ENCODE results near the gene SLC22A7.

The SLC22A7 gene

GRCh38 chr6:43261198-43261597 is 36.9 kb upstream of the SLC22A7 start:
- TF ChIP-seq CTCF (conservative IDR thresholded peaks at IDR 0.05; ENCODE audit: low read depth, low read length) = no peak

GRCh38 chr6:43262000-43262779 is 35.9 kb upstream of the SLC22A7 start:
- no peak for DNase-seq (ENCODE audit: low read depth)
- no peak for TF ChIP-seq CTCF (conservative IDR thresholded peaks at IDR 0.05; ENCODE audit: low read depth, low read length)
- H3K4me3 ChIP-seq (ENCODE audit: low read depth, low read length) = no peak overlapping the region

More at GRCh38 chr6:43261198-43261597, 36.9 kb upstream of the SLC22A7 start:
- no peak overlapping the region for H3K4me3 ChIP-seq (ENCODE audit: low read depth, low read length)
- DNase-seq (ENCODE audit: low read depth) = no peak

- no peak overlapping the region for H3K4me3 ChIP-seq (ENCODE audit: low read depth, low read length)
- TF ChIP-seq CTCF (conservative IDR thresholded peaks at IDR 0.05; ENCODE audit: low read depth, low read length) = no peak
- DNase-seq (ENCODE audit: low read depth) = no peak
These were observed 35.2 kb upstream of the SLC22A7 start for GRCh38 chr6:43262780-43263313.

- TF ChIP-seq CTCF (conservative IDR thresholded peaks at IDR 0.05; ENCODE audit: low read depth, low read length) = peak; percentile 88
- peak; percentile 75 for DNase-seq (ENCODE audit: low read depth)
- H3K4me3 ChIP-seq (ENCODE audit: low read depth, low read length) = no peak overlapping the region
These were observed 34.5 kb upstream of the SLC22A7 start for GRCh38 chr6:43263314-43264178.

GRCh38 chr6:43264599-43265145 is 33.4 kb upstream of the SLC22A7 start:
- H3K4me3 ChIP-seq (ENCODE audit: low read depth, low read length) = no peak overlapping the region
- no peak for TF ChIP-seq CTCF (conservative IDR thresholded peaks at IDR 0.05; ENCODE audit: low read depth, low read length)
- DNase-seq (ENCODE audit: low read depth) = no peak

GRCh38 chr6:43265564-43265963 is 32.5 kb upstream of the SLC22A7 start:
- no peak for DNase-seq (ENCODE audit: low read depth)
- TF ChIP-seq CTCF (conservative IDR thresholded peaks at IDR 0.05; ENCODE audit: low read depth, low read length) = no peak
- H3K4me3 ChIP-seq (ENCODE audit: low read depth, low read length) = no peak overlapping the region

All from choroid plexus epithelial cell (primary cell).